GM12874 (cell line): ENCODE measurements around the gene SLC41A3.

Experiments
- TF ChIP-seq, protein P1 (sequence below): IDR thresholded peaks from 2 replicates; pipeline ENCODE4 v1.5.1; 2011; ENCODE audit warnings: low read depth, mild to moderate bottlenecking, control low read depth, low read length, moderate library complexity; ENCODE audit not compliant: insufficient read depth

SLC41A3 gene

DNA sequence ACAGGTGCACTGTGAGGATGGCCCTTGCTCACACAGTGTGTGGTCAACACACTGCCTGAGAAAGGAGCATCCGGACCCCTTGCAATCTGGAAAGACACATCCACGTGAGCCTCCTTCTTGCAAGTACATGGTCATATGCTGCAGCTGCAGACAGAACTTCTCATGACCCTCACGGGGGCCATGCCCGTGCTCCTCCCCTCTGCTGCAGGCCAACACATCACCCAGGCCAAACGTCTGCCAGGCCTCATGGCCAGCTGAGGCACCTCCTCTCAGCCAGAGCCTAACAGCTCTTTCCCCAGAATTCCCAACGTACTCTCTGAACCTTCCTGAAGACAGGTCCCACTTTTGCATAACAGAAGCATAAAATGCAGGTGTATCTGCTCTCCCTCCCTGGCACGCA lies 25.3 kb downstream of the SLC41A3 start:
- TF ChIP-seq, protein P1, sequence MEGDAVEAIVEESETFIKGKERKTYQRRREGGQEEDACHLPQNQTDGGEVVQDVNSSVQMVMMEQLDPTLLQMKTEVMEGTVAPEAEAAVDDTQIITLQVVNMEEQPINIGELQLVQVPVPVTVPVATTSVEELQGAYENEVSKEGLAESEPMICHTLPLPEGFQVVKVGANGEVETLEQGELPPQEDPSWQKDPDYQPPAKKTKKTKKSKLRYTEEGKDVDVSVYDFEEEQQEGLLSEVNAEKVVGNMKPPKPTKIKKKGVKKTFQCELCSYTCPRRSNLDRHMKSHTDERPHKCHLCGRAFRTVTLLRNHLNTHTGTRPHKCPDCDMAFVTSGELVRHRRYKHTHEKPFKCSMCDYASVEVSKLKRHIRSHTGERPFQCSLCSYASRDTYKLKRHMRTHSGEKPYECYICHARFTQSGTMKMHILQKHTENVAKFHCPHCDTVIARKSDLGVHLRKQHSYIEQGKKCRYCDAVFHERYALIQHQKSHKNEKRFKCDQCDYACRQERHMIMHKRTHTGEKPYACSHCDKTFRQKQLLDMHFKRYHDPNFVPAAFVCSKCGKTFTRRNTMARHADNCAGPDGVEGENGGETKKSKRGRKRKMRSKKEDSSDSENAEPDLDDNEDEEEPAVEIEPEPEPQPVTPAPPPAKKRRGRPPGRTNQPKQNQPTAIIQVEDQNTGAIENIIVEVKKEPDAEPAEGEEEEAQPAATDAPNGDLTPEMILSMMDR, result no peak

GRCh38 chr3:126057936-126058335 lies 26.0 kb downstream of the SLC41A3 start:
- TF ChIP-seq, protein P1, result no peak

- TF ChIP-seq, protein P1, result no peak
Measured at GRCh38 chr3:126057501-126057819, 26.5 kb downstream of the SLC41A3 start.

DNA sequence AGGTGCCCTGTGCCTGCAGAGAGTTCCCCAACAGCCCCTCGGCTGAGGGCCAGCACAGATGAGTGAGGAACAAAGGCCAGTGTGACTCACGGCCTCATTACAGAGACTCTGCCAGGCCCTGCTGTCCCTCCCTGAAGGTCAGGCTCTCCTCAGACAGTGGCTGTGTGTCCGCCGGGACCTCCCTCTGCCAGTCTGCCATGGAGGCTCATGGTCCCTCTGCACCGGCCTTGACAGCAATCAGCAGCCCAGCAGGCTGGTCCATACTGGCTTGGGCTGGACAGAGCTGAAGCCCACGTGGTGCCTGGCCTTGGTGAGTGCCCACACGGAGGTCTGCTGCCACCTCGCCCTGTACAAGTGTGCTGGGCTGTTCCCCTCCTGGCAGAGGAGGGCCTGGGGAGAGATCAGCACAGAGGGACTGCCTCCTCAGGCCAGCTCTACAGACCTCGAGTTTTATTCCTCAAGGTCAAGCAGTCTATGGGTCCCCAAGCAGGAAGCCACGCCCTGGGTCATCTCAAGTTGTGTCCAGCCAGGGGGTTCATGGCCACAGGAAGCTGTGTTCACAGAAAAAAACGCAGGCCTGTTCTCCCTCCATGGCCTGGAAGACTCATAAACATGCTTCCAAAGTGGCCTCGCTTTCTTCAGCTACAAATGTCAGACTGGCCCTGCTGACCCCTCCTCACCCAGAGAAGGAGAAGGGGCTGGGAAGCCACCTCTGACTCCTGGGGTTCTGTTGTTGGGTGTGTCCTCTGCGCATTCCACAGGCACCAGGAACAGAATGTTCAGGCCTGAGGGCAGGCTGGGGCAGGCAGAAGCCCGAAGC lies 27.0 kb downstream of the SLC41A3 start:
- TF ChIP-seq, protein P1, result no peak

- TF ChIP-seq, protein P1, result no peak
Measured at GRCh38 chr3:126056088-126056487, 27.8 kb downstream of the SLC41A3 start.

DNA sequence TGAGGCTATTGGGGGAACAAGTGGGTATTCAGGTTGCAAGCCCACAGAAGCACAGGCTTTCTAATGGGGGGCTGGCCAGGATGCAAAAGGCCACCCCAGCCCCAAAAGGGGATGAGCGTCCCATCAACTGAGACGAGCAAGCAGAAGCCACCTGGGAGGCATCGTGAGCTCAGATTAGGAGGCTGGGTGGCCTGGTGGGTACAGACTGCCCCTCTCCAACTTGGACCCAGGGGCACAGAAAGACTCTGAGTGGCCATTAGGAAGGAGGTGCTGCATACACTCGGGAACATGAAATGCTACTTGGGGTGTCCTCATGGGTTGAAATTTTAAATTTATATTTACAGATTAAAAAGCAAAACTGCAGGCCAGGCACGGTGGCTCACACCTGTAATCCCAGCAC lies 29.1 kb downstream of the SLC41A3 start:
- TF ChIP-seq, protein P1, result no peak

DNA sequence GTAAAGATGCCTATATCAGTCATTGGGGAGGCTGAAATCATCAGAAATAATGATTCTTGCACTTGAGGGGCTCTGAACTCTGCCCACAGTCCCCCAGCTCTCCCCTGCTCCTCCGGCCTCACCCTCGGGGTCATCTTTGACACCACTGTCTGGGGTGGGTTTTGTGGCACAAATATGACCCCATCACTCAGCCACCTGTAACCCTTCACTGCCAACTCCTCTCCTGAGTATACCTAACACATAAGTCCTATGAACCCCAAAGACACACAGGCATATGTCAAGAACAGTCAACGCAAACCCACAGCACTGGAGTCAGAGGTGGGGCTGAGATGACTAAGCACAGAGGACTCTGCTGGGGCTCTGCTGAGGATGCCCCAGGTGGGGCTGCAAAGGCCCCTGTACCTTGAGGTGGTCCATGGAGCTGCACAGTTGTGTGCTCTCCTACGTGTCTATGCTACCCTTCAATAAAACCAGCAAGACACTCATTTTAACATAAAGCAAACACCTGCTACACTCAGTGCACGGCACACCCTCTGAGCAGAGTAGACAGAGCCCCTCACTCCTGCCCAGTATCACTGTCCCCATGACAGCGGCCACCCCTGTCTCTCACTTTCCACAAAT lies 29.9 kb downstream of the SLC41A3 start:
- TF ChIP-seq, protein P1, result no peak
